Neural crest cell (in vitro differentiated cells): ENCODE data around the gene MASP1. TPM values are rescaled to one million over a fixed set of nuclear protein-coding genes. Genes with fewer than 3 reads are reported as not detected.
A peak's percentile ranks its signal among the peaks of the same experiment; 100 is the strongest.

ENCODE experiments used
- DNase-seq: peaks from one replicate; pipeline ENCODE4 v3.0.0; 2021; ENCODE audit warnings: low read depth, mixed read lengths, low spot score
- H3K27ac Mint-ChIP-seq: one replicate; pipeline ENCODE4 v1.8.0; 2021; ENCODE audit warnings: mild to moderate bottlenecking, mixed read lengths; ENCODE audit not compliant: unreplicated experiment
- H3K27me3 Mint-ChIP-seq: 2 replicates; pipeline ENCODE4 v1.8.0; 2021; ENCODE audit warnings: low read depth, mild to moderate bottlenecking, mixed read lengths
- H3K36me3 Mint-ChIP-seq: 2 replicates; pipeline ENCODE4 v1.8.0; 2021; ENCODE audit warnings: low read depth, mild to moderate bottlenecking, mixed read lengths
- H3K4me1 Mint-ChIP-seq: 2 replicates; pipeline ENCODE4 v1.8.0; 2021; ENCODE audit warnings: mixed read lengths
- H3K4me3 Mint-ChIP-seq: one replicate; pipeline ENCODE4 v1.8.0; 2021; ENCODE audit warnings: mild to moderate bottlenecking, mixed read lengths
- H3K9me3 Mint-ChIP-seq: 2 replicates; pipeline ENCODE4 v1.8.0; 2021; ENCODE audit warnings: mixed read lengths
- CTCF ChIP-seq: fragments of 200-600 bp; sonication (generic); conservative IDR thresholded peaks from 2 replicates; pipeline ENCODE4 v1.5.0; 2021; ENCODE audit warnings: antibody characterized with exemption, mild to moderate bottlenecking
- total RNA-seq: library from RNA; stranded (reverse); gene quantifications from 2 replicates; pipeline ENCODE4 v1.2.1, GENCODE V29; 2021

Gene MASP1
- total RNA-seq, 1 donor from 2014 or later: 0.58 TPM

GRCh38 chr3:187319699-187320302, 28.3 kb upstream of the MASP1 start:
- DNase-seq: peak; percentile 73
- H3K4me1 Mint-ChIP-seq: peaks cover 6% of the 10 kb centered on the region
- H3K9me3 Mint-ChIP-seq: no peaks in the 10 kb centered on the region
- peak; percentile 82 for TF ChIP-seq CTCF
- peaks cover 23% of the 10 kb centered on the region for H3K27me3 Mint-ChIP-seq
- no peak overlapping the region for H3K27ac Mint-ChIP-seq
- no peaks in the 10 kb centered on the region for H3K36me3 Mint-ChIP-seq
- H3K4me3 Mint-ChIP-seq: no peak overlapping the region

GRCh38 chr3:187318819-187319616, 27.5 kb upstream of the MASP1 start:
- H3K4me3 Mint-ChIP-seq: peak overlapping the region; percentile 33
- H3K9me3 Mint-ChIP-seq: no peaks in the 10 kb centered on the region
- peaks cover 27% of the 10 kb centered on the region for H3K27me3 Mint-ChIP-seq
- H3K4me1 Mint-ChIP-seq: peaks cover 6% of the 10 kb centered on the region
- H3K36me3 Mint-ChIP-seq: no peaks in the 10 kb centered on the region
- peak overlapping the region; percentile 76 for H3K27ac Mint-ChIP-seq
- peak; percentile 94 for TF ChIP-seq CTCF
- peak; percentile 43 for DNase-seq

- no peaks in the 10 kb centered on the region for H3K9me3 Mint-ChIP-seq
- no peak overlapping the region for H3K27ac Mint-ChIP-seq
- H3K4me3 Mint-ChIP-seq: no peak overlapping the region
- no peaks in the 10 kb centered on the region for H3K36me3 Mint-ChIP-seq
- no peak for TF ChIP-seq CTCF
- no peak for DNase-seq
- H3K27me3 Mint-ChIP-seq: peaks cover 36% of the 10 kb centered on the region
- H3K4me1 Mint-ChIP-seq: peaks cover 6% of the 10 kb centered on the region
Measured at GRCh38 chr3:187315872-187316271, 24.3 kb upstream of the MASP1 start.

- no peak overlapping the region for H3K4me3 Mint-ChIP-seq
- no peak for TF ChIP-seq CTCF
- DNase-seq: no peak
- H3K27me3 Mint-ChIP-seq: peaks cover 36% of the 10 kb centered on the region
- H3K27ac Mint-ChIP-seq: no peak overlapping the region
- no peaks in the 10 kb centered on the region for H3K9me3 Mint-ChIP-seq
- H3K36me3 Mint-ChIP-seq: no peaks in the 10 kb centered on the region
- H3K4me1 Mint-ChIP-seq: peaks cover 6% of the 10 kb centered on the region
Measured at GRCh38 chr3:187314176-187314575, 22.6 kb upstream of the MASP1 start.

- Mint-ChIP-seq H3K36me3 (no peaks in the 10 kb centered on the region), H3K27ac (no peak overlapping the region), H3K9me3 (no peaks in the 10 kb centered on the region), H3K27me3 (peaks cover 20% of the 10 kb centered on the region), H3K4me3 (no peak overlapping the region), H3K4me1 (no peaks in the 10 kb centered on the region)
- no peak for TF ChIP-seq CTCF
- no peak for DNase-seq
Measured at GRCh38 chr3:187310954-187311470, 19.5 kb upstream of the MASP1 start.
